HepG2 (cell line): ENCODE measurements around the gene HAUS2. TPM values are rescaled to one million over a fixed set of nuclear protein-coding genes. Genes with fewer than 3 reads are reported as not detected.

Experiments used
- AFF4 ChIP-seq: sonication (generic); formaldehyde crosslinking; IDR thresholded peaks from 2 replicates; pipeline ENCODE4 v1.4.0; 2020; ENCODE audit warnings: missing genetic modification reagents
- ATRX ChIP-seq: sonication (generic); formaldehyde crosslinking; IDR thresholded peaks from 2 replicates; pipeline ENCODE4 v1.4.0; 2020; ENCODE audit warnings: missing genetic modification reagents, borderline replicate concordance
- DMAP1 ChIP-seq: IDR thresholded peaks from 2 replicates; pipeline ENCODE4 v1.6.1; 2016
- DZIP1 ChIP-seq: sonication (generic); formaldehyde crosslinking; IDR thresholded peaks from 2 replicates; pipeline ENCODE4 v1.5.0; 2020; ENCODE audit warnings: mild to moderate bottlenecking, missing genetic modification reagents
- HNRNPL ChIP-seq: fragments of 200-400 bp; formaldehyde crosslinking; IDR thresholded peaks from 2 replicates; pipeline ENCODE4 v1.6.1; 2017; ENCODE audit warnings: mild to moderate bottlenecking, low read depth, low read length
- MEIS1 ChIP-seq: sonication (generic); formaldehyde crosslinking; IDR thresholded peaks from 2 replicates; pipeline ENCODE4 v1.9.0; 2021; ENCODE audit warnings: mild to moderate bottlenecking, missing genetic modification reagents, moderate library complexity, borderline replicate concordance
- NCOA1 ChIP-seq: sonication (generic); formaldehyde crosslinking; IDR thresholded peaks from 2 replicates; pipeline ENCODE4 v1.9.0; 2021; ENCODE audit warnings: missing genetic modification reagents
- NFYB ChIP-seq: sonication (generic); formaldehyde crosslinking; IDR thresholded peaks from 2 replicates; pipeline ENCODE4 v1.4.0; 2020; ENCODE audit warnings: missing genetic modification reagents
- PAXIP1 ChIP-seq: sonication (generic); formaldehyde crosslinking; conservative IDR thresholded peaks from 2 replicates; pipeline ENCODE4 v1.4.0; 2020; ENCODE audit warnings: mild to moderate bottlenecking, missing genetic modification reagents, moderate library complexity
- POLR2G ChIP-seq: fragments of 200-400 bp; formaldehyde crosslinking; IDR thresholded peaks from 2 replicates; pipeline ENCODE4 v1.6.1; 2018; ENCODE audit warnings: mild to moderate bottlenecking, low read depth, low read length, moderate library complexity
- ZNF260 ChIP-seq: sonication (generic); formaldehyde crosslinking; IDR thresholded peaks from 2 replicates; pipeline ENCODE4 v1.4.0; 2020; ENCODE audit warnings: missing genetic modification reagents, low read depth, mild to moderate bottlenecking, borderline replicate concordance
- polyA plus RNA-seq, 8 experiments: library from polyadenylated mRNA; depleted of rRNA in 3 of 8; stranded (reverse) in 7 of 8; unstranded in 1 of 8; fragments of >200 nt; fragmentation: Illumina TruSeq in 4 of 8; extraction: Trizol in 4 of 8; gene quantifications; 2 replicates each; pipeline versions ENCODE4 v1.2.1 to v1.2.3, GENCODE V29; 2011 to 2016; ENCODE audit warnings: low read depth in 4 of 8, missing spikeins in 1 of 8, mixed read lengths in 1 of 8; ENCODE audit not compliant: insufficient read depth in 1 of 8
- total RNA-seq, 5 experiments: library from RNA; depleted of rRNA; stranded (reverse); fragments of >200 nt; fragmentation: Illumina TruSeq; extraction: Trizol; gene quantifications; 2 replicates each; pipeline ENCODE4 v1.2.3, GENCODE V29; 2016; ENCODE audit warnings: low read depth in 1 of 5
- TF ChIP-seq, protein P1 (sequence below): sonication (generic); formaldehyde crosslinking; IDR thresholded peaks from 2 replicates; pipeline ENCODE4 v1.4.0; 2020; ENCODE audit warnings: missing genetic modification reagents
- TF ChIP-seq, protein P2 (sequence below): sonication (generic); formaldehyde crosslinking; IDR thresholded peaks from 2 replicates; pipeline ENCODE4 v1.9.0; 2022; ENCODE audit warnings: missing genetic modification reagents, mild to moderate bottlenecking, borderline replicate concordance

The HAUS2 gene
- total and polyA plus RNA-seq, 2 of the 13 experiments (the other 11 are each of a cell fraction or from before 2014, with no cell fraction given) = 11.6 to 32.9 TPM

GRCh38 chr15:42548249-42549031, at the start of gene HAUS2, which contains the start of gene LRRC57 (continued):
- TF ChIP-seq AFF4 (CRISPR knock-in tag) = no peak
- TF ChIP-seq HNRNPL = peak; percentile 67; the same call in 1 of the 2 replicates
- TF ChIP-seq PAXIP1 (CRISPR knock-in tag) = no peak; the same call in 1 of the 2 replicates
- peak; percentile 95 for TF ChIP-seq DMAP1 (CRISPR knock-in tag)
- TF ChIP-seq, protein P1, sequence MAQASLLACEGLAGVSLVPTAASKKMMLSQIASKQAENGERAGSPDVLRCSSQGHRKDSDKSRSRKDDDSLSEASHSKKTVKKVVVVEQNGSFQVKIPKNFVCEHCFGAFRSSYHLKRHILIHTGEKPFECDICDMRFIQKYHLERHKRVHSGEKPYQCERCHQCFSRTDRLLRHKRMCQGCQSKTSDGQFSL = no peak
- TF ChIP-seq, protein P2, sequence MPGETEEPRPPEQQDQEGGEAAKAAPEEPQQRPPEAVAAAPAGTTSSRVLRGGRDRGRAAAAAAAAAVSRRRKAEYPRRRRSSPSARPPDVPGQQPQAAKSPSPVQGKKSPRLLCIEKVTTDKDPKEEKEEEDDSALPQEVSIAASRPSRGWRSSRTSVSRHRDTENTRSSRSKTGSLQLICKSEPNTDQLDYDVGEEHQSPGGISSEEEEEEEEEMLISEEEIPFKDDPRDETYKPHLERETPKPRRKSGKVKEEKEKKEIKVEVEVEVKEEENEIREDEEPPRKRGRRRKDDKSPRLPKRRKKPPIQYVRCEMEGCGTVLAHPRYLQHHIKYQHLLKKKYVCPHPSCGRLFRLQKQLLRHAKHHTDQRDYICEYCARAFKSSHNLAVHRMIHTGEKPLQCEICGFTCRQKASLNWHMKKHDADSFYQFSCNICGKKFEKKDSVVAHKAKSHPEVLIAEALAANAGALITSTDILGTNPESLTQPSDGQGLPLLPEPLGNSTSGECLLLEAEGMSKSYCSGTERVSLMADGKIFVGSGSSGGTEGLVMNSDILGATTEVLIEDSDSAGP (CRISPR knock-in tag) = peak; percentile 89; the same call in 1 of the 2 replicates
- no peak for TF ChIP-seq ZNF260 (CRISPR knock-in tag)
- no peak for TF ChIP-seq DZIP1 (CRISPR knock-in tag)
- TF ChIP-seq NFYB (CRISPR knock-in tag) = 0 out of 2 replicates have a peak, but pooled peaks have one; percentile 28
- no peak for TF ChIP-seq ATRX
- TF ChIP-seq POLR2G = peak; percentile 95
- TF ChIP-seq MEIS1 (CRISPR knock-in tag) = no peak; the same call in 1 of the 2 replicates
- TF ChIP-seq NCOA1 (CRISPR knock-in tag) = no peak
